Esophagus muscularis mucosa (tissue), 3 donors: ENCODE results near the gene DDR2.

ENCODE experiments used
- POLR2A ChIP-seq: fragments of 450-650 bp; IDR thresholded peaks from one replicate; pipeline ENCODE4 v1.6.1; 2017; ENCODE audit warnings: antibody characterized with exemption, moderate library complexity, mild to moderate bottlenecking, low read depth
- TF ChIP-seq, protein P1 (sequence below), 3 experiments: fragments of 200-600 bp in 2 of 3; fragments of 450-650 bp in 1 of 3; sonication (generic) in 2 of 3; IDR thresholded peaks; one replicate each; pipeline ENCODE4 v1.5.1; 2017 to 2019; ENCODE audit warnings: antibody characterized with exemption in 3 of 3, mild to moderate bottlenecking in 2 of 3, moderate library complexity in 1 of 3

DNA sequence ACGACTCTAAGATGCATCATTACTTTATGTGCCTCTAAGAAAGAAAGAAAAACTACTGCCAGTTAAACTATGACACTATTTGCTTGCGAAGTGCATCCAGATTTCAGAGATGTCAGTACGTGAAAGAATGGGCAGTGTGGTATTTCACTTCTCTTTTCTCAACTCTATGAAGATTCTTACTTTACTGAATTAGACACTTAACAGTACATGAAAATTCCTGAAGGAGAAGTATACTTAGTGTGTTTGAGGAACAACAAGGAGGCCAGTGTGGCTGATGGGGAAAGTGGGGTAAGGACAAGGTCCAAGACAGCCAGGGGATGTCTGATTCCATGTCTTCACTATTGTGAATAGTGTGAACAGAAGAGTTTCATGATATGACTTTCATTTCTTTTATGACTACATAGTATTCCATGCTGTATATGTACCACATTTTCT, 104.4 kb downstream of the DDR2 start:
- TF ChIP-seq POLR2A, result no peak
- TF ChIP-seq, protein P1, sequence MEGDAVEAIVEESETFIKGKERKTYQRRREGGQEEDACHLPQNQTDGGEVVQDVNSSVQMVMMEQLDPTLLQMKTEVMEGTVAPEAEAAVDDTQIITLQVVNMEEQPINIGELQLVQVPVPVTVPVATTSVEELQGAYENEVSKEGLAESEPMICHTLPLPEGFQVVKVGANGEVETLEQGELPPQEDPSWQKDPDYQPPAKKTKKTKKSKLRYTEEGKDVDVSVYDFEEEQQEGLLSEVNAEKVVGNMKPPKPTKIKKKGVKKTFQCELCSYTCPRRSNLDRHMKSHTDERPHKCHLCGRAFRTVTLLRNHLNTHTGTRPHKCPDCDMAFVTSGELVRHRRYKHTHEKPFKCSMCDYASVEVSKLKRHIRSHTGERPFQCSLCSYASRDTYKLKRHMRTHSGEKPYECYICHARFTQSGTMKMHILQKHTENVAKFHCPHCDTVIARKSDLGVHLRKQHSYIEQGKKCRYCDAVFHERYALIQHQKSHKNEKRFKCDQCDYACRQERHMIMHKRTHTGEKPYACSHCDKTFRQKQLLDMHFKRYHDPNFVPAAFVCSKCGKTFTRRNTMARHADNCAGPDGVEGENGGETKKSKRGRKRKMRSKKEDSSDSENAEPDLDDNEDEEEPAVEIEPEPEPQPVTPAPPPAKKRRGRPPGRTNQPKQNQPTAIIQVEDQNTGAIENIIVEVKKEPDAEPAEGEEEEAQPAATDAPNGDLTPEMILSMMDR (IDR thresholded peaks at IDR 0.05), result no peak
